HG02973 (cell line): ENCODE results near the gene RERE.
"Not testable (repeated sequence)": the region's sequence is repeated elsewhere in the genome, so short reads cannot be mapped to it uniquely, and the experiment has no call there.

Source experiments
- ATAC-seq: cut with Tn5 transposase; IDR thresholded peaks from one replicate; pipeline ENCODE4 v1.9.1; 2021; ENCODE audit warnings: moderate library complexity; ENCODE audit not compliant: unreplicated experiment

RERE gene

DNA sequence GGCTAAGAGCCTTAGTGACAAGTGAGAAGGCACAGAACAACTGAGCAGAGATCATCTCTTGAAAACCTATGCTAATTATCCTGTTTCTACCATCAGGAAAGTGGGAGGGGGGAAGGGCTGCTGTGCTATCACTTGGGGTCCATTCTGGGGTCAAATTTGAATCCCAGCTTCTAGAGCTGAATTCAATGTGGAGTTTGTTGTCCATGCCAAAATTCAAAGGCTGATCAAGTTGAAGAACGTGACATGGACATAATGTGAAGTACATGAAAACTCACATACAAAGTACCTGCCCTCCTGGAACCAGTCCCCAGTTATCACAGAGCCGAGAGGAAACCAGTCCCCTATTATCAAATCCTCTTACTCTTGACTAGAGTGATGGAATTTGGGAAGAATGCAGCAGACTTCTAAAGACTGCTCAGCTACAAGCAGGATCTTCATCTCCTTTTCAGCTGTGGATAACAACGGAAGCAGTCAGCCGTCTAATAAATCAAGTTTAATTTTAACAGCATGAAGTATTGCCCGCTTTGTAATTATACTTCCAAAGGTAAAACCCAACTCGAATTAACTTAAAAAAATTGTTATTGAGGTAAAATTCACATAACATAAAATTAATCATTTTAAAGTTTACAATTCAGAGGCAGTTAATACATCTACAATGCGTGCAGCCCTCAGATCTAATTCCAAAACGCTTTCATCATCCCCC is 421.2 kb downstream of the RERE start:
- ATAC-seq, result no peak

DNA sequence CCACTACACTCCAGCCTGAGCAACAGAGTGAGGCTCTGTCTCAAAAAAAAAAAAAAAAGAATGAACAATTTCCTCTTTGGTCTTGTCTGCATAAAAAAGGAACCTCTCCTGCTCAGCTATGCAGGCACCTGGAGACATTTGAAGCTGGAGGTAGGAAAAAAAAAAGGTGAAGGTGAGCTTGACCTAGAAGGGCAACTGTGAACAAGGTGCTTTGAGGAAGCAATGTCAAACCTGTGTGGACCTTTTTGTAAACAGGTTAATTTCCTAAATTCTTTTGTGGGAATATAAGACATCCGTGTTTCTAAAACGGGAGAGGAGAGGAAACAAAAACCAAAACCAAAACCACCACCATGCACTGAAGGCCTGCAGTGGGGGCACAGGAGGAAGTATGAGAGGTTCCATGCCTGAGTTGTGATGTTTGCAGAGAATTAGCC is 422.0 kb downstream of the RERE start:
- no peak for ATAC-seq

DNA sequence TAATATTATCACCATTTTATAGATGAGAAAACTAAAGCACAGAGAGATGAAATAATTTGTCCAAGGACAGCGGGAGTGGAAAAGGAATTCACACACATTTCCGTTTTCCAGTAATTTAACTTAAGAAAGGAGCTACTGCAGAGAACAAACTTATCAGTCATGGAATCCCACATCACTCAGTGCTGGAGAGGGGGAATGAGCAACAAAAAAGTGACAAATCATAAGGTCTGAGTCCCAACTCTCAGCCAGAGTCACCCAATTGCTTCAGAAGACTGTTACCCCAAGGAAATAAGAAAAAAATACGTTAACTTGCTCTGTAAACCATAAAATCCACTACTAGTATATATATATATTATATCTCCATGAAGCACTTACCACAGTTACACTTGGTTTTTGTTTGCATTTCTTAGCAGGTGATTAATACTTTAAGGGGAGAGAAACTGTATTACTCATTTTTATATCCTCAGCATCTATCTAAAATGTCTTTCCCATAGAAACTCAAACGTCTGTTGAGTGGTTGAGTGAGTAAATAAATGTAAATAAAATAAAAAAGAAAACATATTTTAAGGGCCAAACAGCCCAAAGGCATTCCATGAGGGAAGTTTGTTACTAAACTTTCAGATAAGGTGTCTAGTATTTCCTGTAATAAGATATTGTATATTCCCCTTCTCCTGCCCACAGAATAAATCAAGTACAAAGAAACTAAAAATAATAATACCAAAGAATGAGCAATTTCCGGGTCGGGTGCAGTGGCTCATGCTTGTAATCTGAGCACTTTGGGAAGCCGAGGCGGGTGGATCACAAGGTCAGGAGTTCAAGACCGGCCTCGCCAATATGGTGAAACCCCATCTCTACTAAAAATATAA is 422.8 kb downstream of the RERE start:
- ATAC-seq, result no peak

DNA sequence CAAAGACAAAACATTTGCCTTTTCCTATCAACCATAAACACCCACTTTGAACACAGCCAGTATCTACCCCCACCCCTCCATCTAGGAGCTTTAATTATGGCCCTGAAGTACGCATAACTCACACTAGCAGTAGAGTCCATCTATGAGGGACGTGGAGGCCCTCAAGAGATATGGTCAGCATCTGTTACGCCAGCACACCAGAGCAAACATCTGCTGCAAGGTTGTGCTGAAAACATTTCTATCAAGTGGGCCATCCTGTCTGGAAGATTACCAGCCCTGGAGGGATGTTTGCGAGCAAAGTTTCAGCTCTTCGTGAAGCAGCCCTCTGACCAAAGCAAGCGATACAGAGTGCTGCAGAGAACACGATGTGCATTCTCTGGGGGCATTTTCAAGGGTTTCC is 424.9 kb downstream of the RERE start:
- ATAC-seq, result no peak

DNA sequence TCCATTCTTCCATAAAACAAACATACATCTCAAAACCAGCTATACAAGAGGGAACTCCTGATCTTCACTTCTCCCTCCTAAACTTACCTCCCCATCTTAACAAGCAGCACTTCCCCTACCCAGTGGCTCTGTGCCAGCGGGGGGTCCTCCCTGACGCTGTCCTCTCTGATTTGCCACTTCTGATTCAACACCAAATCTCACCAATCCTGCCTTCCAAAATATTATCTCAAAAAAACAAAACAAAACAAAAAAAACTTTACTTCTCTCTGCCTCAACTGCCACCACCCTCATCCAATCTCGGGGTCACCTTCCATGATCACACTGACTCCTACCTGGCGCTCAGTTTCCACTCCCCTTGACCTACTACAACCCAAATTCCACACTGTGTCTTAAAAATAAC is 426.7 kb downstream of the RERE start:
- no peak for ATAC-seq

DNA sequence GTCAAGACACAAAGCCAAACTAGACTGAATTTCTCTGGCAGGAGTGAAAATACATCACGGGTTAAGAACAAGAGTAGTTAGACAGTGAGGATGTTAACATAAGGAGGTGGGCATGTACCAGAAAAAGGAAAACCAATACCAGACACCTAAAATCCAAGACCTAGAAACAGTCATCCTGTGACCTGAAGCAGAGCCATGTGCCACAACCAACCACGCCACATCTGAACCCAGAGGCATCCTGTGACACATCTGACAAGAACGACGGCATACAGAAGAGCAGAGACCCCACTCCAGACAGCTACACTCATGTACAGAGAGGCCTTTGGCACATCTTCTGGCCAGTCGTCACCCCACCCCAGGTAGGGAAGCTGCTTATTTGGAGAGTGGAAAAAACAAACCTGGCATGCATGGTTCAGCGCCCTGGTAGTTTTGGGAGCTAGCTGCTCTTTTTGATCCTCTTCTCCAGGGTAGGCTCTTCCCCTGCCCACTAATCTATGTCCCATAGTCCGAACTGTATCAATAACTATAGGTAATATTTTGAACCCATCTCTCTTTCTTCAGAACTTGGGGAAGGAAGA is 427.4 kb downstream of the RERE start:
- ATAC-seq, result no peak

DNA sequence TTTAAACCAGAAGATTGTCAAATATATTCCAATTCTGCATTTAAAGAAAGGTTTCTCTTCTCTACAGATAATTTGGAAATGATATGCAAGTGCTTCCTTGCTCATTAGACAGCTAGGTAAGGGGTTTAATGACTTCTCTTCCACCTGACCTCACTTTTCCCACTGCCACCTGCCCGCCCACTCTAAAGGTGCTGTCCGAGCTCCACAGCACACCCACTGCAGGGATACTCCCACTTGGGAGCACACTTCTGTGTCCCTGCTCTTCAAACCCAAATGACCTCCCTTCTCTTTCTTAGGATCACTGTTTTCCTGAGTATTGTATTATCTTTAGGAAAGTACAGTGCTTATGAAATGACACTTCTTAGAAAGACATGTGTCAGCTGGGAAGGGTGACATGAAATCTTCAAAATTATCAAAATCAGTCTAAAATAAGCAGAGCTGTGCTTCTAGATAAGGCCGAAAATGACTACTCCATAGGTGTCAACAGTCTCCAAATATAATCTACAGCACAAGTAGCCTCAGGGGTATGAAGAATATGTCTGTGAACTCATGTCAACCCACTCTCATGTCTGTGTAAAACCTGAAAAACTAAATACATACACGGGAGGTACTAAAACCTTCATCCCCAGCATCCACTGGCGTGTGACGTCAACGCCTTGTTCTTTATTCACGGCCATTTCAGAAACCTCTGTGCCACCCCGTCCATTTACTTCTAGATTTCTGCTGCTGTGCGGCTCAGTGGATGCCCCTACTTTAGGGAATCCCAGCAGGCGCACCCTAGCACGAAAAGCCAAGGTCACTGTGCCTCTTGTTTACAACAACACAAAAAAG is 428.5 kb downstream of the RERE start:
- no peak for ATAC-seq

DNA sequence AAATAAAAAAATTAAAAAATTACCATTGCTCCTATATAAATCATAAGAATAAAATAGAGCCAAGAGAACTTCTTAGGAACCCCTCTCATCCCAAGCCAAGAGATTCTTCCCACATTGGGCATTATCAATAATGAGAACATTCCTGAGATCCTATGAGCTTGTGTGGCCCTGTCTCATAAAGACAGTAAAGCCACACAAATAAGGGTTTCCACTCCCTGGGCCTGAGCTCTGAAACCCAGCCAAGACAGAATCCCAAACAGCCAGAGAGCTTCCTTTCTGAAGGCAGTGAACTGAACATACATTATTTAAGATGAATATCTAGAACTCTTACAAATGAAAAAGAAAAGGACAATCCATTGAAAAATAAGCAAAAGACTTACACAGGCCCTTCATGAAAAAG is 431.2 kb downstream of the RERE start:
- no peak for ATAC-seq

DNA sequence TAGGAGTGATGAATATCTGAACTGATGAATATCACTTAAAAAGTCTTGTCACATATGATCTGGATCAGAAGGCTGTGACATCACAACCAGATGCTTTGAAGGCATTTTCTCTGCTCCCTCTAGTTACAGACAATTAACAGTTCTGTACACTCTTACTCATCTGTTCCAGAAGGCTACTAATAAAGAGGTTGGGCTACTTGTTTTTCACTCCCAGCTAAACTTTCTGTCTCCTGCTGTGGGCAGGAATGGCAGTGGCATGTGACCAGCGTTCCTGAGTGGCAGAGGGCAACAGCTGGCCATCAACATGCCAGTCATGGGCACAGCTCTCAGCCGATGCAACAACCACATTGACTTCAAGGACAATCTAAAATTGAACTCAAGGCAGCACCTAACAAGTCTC is 432.9 kb downstream of the RERE start:
- ATAC-seq, result no peak

DNA sequence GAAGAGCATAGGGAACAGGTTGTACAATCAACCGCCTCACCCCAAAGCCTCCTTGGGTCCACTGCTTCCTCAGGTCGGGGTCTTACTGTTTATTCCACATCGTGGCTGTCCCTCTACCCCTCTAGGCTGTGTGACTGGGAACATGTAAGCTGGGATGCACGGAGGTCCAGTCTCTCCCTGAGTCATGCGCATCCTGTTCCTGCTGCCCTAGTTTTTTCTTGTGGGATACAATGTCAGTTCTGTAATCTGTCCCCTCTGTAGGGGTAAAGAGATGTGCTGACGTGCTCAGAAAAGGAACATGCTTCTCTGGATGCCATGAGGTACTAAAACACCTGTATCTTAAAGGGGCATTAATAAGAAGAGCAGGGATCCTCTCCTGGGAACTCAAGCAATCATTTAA is 433.4 kb downstream of the RERE start:
- no peak for ATAC-seq

DNA sequence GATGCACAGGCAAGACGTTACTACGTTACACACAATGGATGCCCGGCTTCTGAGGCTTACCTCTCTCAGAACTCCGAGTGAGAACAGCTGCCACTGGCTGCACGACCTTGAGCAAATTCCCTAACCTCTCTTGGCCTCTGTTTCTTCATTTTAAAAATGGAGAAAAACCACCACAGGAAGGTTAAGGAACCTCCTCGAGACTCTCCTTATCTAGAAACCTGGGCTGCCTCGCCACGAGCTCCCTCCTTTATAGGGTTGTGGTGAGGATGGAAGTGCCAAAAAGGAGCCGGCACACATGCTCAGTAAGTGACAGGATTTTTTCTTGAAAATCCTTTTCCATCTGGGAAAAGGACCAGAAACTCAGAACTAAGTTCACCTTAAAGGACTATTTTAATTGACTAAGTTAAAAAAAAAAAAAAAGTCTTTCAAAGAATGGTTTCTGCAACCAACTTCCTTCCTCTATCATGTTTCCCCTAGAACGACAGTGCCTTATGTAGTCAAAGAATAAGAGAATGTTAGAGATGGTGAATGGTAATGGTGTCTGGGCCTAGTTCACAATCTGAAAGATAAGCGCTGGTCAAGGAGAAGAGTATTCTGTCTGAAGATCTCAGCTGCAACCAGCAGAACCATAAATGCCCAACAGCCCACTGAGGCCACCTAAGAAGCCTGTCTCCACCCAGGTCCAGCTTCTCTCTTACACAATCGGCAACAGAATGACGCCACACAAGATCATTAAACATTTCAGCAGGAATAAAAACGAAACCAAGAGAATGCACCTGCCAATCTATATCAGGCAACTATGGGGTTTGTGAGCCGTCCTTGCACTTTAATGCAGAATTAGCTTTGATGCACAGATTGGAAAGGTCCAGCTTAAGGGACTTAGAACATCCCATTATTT is 434.6 kb downstream of the RERE start:
- ATAC-seq, result no peak

DNA sequence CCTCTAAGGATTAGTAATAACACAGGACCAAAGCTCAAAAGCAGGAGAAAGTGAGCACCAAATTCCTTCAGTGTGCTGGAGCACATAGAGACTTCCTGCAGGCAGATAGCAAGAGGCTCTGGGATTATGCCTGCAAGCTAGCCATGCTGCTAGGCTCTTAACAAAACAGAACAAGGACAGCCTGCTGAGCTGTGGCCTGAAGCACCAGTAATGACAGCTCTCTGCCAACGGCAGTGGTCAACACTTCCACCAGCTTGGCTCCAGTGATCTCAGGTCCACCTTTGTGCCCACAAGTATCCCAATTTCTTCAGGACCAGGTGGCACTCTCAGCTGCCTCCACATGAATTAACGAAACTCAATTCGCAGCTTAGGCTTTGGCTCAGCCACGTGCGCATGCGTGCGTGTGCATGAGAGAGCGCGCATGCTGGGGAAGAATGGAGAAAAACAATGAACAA is 435.4 kb downstream of the RERE start:
- ATAC-seq, result no peak

DNA sequence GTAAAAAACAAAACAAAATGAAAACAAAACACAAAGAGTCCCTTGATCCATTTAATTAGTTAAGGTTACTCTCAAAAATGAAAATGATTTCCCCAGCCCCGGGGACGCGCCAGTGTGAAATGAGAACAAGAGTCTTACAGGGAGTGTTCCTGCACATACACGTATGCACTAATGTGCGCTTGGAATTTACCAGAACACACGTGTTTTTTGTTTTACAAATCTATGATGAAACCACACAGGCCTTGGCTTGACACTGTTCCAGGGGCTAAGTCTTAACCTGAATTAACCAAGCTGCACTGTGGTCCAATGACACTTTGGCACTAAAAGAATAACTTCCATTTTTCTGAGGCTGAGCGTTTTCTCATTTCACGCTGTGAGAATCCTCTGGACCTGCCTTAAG is 435.8 kb downstream of the RERE start:
- no peak for ATAC-seq

DNA sequence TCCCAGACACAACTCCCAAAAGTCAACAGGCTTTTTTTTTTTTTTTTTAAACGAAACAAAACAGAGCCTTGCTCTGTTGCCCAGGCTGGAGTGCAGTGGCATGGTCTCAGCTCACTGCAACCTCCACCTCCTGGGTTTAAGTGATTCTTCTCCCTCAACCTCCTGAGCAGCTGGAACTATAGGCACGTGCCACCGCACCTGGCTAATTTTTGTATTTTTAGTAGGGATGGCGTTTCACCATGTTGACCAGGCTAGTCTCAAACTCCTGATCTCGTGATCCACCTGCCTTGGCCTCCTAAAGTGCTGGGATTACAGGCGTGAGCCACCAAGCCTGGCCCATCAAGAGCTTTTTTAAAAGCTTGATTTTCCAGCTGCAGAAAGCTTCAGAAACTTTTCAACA is 437.1 kb downstream of the RERE start:
- not testable (repeated sequence) for ATAC-seq

DNA sequence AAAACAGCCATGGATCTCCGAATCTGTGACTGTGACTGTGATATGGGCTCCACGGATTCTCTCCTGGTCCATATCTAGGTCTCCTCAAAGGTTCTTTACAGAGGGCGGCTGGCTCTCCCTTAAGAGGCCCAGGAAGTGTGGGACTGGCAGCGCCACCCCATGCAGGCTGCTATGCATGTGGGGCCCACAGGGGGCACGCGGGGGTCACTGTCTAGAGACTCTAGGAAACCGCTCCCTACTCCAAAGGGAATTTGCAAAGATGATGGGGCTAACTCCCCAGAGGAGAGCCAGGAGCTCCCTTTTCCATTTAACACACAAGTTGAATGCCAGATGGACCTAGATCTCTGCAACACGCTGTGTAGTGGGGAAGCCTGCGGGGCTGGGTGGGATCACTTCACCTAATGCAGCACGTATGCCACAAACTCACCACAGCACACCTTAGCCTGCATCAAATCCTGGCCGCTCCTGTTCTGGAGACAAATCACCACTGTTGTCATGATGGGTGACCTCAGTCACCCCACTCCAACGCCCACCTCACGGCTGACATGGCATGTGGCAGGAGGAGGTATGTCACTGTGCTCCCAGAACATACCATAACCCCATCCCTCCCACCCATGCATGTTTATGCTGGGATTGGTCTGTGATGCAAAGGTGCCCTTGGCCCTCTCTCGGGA is 437.8 kb downstream of the RERE start:
- no peak for ATAC-seq

DNA sequence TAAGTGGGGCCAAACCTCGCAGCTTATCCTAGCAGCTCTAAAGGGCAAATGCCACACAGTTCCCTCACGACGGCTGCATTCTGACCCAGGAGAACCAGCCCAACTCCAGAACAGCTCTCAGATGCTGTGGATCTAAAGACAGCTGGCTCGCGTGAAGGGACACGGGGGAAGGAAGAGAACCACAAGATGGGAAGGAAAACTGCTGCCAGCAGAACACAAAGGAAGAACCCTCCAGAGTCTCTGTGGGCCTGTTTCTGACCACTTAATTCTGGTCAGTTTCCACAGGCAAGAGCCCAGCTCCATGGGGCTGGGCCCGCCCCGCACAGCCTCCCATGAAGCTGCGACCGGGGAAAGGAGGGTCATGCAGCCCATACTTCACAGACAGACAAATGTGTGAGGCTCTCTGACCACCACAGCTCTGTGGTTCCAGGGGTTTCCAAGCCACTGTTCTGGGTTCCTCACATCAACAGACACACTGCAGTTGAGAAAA is 438.4 kb downstream of the RERE start:
- no peak for ATAC-seq

DNA sequence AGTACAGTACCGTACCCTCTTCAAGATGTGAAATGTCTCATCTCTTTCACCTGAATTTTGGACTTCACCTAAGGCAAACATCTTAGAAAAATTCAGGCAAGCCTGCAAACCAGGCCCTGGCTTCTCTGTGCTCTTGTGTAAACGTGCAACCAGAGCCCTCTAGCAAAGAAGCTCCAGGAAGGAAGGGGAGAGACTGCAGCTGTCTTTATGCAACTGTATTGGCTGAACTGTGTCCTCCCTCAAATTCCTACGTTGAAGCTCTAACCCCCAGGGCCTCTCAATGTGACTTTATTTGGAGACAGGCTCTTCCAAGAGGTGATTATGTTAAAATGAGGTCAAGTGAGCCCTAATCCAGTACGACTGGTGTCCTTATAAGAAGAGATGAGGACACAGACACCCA is 439.3 kb downstream of the RERE start:
- ATAC-seq, result no peak

DNA sequence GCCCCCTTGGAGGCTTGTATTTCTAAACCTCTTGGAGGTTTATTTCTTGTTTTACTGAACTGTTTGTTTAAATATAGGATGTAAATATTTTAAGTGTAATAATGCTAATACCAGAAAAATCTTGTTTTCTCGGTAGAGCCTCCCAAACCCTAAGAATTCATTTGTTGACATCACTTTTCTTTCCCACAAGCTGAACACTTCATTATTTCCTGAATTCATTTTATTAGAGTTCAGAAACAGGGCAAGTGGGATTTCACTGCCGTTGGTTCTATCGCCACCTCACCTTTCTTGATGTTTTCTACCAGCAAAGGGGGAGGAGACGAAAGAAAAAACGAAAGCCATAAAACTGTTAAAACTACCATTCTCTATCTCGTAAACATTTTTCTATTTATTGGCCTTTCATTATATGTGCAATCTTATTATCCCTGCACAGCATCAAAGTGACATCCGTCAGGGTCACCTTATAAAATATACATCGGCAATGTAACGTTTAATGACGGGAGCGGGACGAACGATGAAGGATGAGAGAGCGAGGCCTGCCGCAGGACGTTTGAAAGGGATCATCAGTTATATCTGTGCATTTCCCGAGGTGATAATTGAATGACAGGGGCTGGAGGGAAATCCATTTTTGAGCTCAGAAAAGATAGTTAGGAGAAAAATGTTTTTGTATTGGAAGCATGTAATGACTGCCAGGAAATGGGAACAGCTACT is 440.0 kb downstream of the RERE start:
- no peak for ATAC-seq

DNA sequence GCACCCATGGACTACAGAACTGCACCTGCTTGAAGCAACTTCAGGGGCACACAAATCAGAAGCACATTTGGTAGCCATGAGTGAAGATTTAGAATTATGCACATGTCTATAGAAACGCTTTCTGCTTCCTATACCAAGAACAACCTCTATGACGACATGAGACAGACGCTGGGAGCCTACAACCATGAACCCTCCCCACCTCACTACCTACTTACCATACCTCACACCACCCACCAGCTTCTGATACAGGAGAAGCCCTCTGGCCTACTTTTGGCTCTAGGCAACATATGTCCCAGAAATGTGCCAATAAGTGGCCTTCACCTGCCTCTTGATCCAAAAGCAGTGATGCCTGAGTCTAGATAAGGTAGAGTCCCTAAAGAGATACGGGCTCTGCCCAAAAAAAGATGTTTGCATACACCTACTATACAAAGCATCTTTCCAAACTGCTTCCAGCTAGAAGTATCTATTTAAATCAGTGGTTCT is 441.0 kb downstream of the RERE start:
- no peak for ATAC-seq
